K562 (cell line): Measurements from ENCODE around the gene PRDM2. TPM values are rescaled to one million over a fixed set of nuclear protein-coding genes. Genes with fewer than 3 reads are reported as not detected.

Experiments
- ATAC-seq: fragments of 200-7000 bp; cut with Tn5 transposase; 3 replicates; pipeline ENCODE4 v1.9.1; 2020; ENCODE audit warnings: moderate library complexity
- BruUV-seq: library from RNA; stranded (reverse); fragments of 400-500 nt; replicated peaks from 2 replicates; lab custom pipeline; 2021; lab: Mats Ljungman, UMichigan
- CTCF ChIA-PET: fragments of 300-600 bp; formaldehyde crosslinking; extraction: SDS; loops from one replicate; lab custom pipeline; 2021; ENCODE audit warnings: low intra/inter-chr PET ratio; lab: Yijun Ruan, JAX
- POLR2A ChIA-PET: fragments of 300-600, 350-650 bp; sonication (Branson Sonifier 250); formaldehyde crosslinking; extraction: SDS; loops from one replicate; lab custom pipeline; 2021; ENCODE audit warnings: antibody characterized with exemption, inconsistent platforms; lab: Yijun Ruan, JAX
- DNase-seq, 4 experiments: peaks; one replicate each; pipeline versions ENCODE4 v3.0.0 to v3.0.0-alpha.2; 2011 to 2018; ENCODE audit warnings: low spot score in 3 of 4, mixed read lengths in 3 of 4; ENCODE audit errors: extremely low read depth in 1 of 4
- FAIRE-seq: peaks from 2 replicates; lab custom pipeline; 2011; peaks lifted over from hg19 to GRCh38; lab: Jason Lieb, UNC
- H2AFZ ChIP-seq: 2 replicates; pipeline ENCODE4 v1.6.0; 2011; ENCODE audit warnings: low read depth, low read length, control low read depth, inconsistent platforms
- H3K27ac ChIP-seq: fragments of 200-600 bp; 3 replicates; pipeline ENCODE4 v1.8.0; 2011; ENCODE audit warnings: low read depth, mild to moderate bottlenecking, control low read depth, inconsistent platforms, low read length, moderate library complexity, mixed read lengths; ENCODE audit errors: extremely low read depth
- H3K27me3 ChIP-seq, 2 experiments: fragments of 300-600 bp in 1 of 2; 2 replicates in 1 of 2; 3 replicates in 1 of 2; pipeline versions ENCODE4 v1.6.0 to v1.8.0; 2011; ENCODE audit warnings: inconsistent platforms in 2 of 2, low read length in 2 of 2, mild to moderate bottlenecking in 1 of 2, mixed read lengths in 1 of 2, moderate library complexity in 1 of 2; ENCODE audit not compliant: control insufficient read depth in 2 of 2, insufficient read depth in 2 of 2
- H3K36me3 ChIP-seq: fragments of 300-600 bp; 3 replicates; pipeline ENCODE4 v1.8.0; 2011; ENCODE audit warnings: mild to moderate bottlenecking, low read length, inconsistent platforms; ENCODE audit not compliant: control insufficient read depth, insufficient read depth
- H3K4me1 ChIP-seq, 2 experiments: fragments of 200-600 bp in 1 of 2; replicated peaks in 1 of 2; 2 replicates in 1 of 2; 3 replicates in 1 of 2; pipeline versions ENCODE4 v1.5.1 to v1.8.0; 2011; ENCODE audit warnings: inconsistent platforms in 2 of 2, low read length in 2 of 2, mild to moderate bottlenecking in 1 of 2, mixed read lengths in 1 of 2, moderate library complexity in 1 of 2; ENCODE audit not compliant: control insufficient read depth in 2 of 2, insufficient read depth in 2 of 2
- H3K4me2 ChIP-seq: 2 replicates; pipeline ENCODE4 v1.6.1; 2011; ENCODE audit warnings: low read length, control low read depth, inconsistent platforms, mixed read lengths; ENCODE audit not compliant: insufficient read depth
- H3K4me3 ChIP-seq: fragments of 200-600 bp; sonication (generic), shearing (Covaris generic); 2 replicates; pipeline ENCODE4 v1.5.1; 2016; ENCODE audit warnings: control low read depth, inconsistent platforms
- H3K79me2 ChIP-seq: fragments of 200-600 bp; 3 replicates; pipeline ENCODE4 v1.8.0; 2011; ENCODE audit warnings: low read length, inconsistent platforms; ENCODE audit not compliant: control insufficient read depth, insufficient read depth
- H3K9ac ChIP-seq, 2 experiments: 2 replicates each; pipeline versions ENCODE4 v1.6.0 to v1.6.1; 2011; ENCODE audit warnings: low read depth in 2 of 2, low read length in 2 of 2, control low read depth in 1 of 2, inconsistent platforms in 1 of 2, mild to moderate bottlenecking in 1 of 2, mixed read lengths in 1 of 2; ENCODE audit not compliant: insufficient read depth in 1 of 2
- H3K9me1 ChIP-seq: one replicate; pipeline ENCODE4 v1.6.0; 2011; ENCODE audit warnings: inconsistent platforms, mild to moderate bottlenecking, low read length, moderate library complexity; ENCODE audit not compliant: control insufficient read depth, insufficient read depth
- H3K9me3 ChIP-seq: replicated peaks from 2 replicates; pipeline ENCODE4 v1.5.1; 2011; ENCODE audit warnings: low read depth, low read length, inconsistent platforms; ENCODE audit not compliant: control insufficient read depth, insufficient read depth
- H4K20me1 ChIP-seq: replicated peaks from 2 replicates; pipeline ENCODE4 v1.6.1; 2011; ENCODE audit warnings: low read length, inconsistent platforms, mixed read lengths; ENCODE audit not compliant: control insufficient read depth, insufficient read depth
- CXXC5 ChIP-seq: fragments of 250-450 bp; sonication (Bioruptor Pico); IDR thresholded peaks from 2 replicates; pipeline ENCODE4 v1.8.0; 2022; ENCODE audit warnings: inconsistent platforms, mild to moderate bottlenecking, moderate library complexity
- FOSL1 ChIP-seq: fragments of 200-800 bp; sonication (Bioruptor generic); conservative IDR thresholded peaks from 2 replicates; pipeline ENCODE4 v1.6.1; 2016; ENCODE audit warnings: missing genetic modification characterization, missing compliant biosample characterization
- GATAD2B ChIP-seq: fragments of 450-650 bp; IDR thresholded peaks from 2 replicates; pipeline ENCODE4 v1.6.1; 2017; ENCODE audit warnings: mild to moderate bottlenecking, borderline replicate concordance
- KDM4B ChIP-seq, 2 experiments: fragments of 450-650 bp in 1 of 2; sonication (generic) in 1 of 2; IDR thresholded peaks; 2 replicates each; pipeline ENCODE4 v1.6.1; 2016 to 2017; ENCODE audit warnings: borderline replicate concordance in 2 of 2, antibody characterized with exemption in 1 of 2, low read depth in 1 of 2, mild to moderate bottlenecking in 1 of 2
- RUNX1 ChIP-seq: sonication (generic); IDR thresholded peaks from 2 replicates; pipeline ENCODE4 v1.6.1; 2016; ENCODE audit warnings: antibody characterized with exemption, low read depth
- TAF9B ChIP-seq: fragments of 450-650 bp; IDR thresholded peaks from 2 replicates; pipeline ENCODE4 v1.6.1; 2018; ENCODE audit warnings: mild to moderate bottlenecking; ENCODE audit not compliant: partially characterized antibody
- ZNF134 ChIP-seq: fragments of 250-450 bp; sonication (Bioruptor Pico); conservative IDR thresholded peaks from 2 replicates; pipeline ENCODE4 v1.4.0; 2020
- ZNF165 ChIP-seq: fragments of 250-450 bp; sonication (Bioruptor Pico); IDR thresholded peaks from 2 replicates; pipeline ENCODE4 v1.4.0; 2020; ENCODE audit warnings: borderline replicate concordance
- ZNF324 ChIP-seq: fragments of 250-450 bp; sonication (Bioruptor Pico); IDR thresholded peaks from 2 replicates; pipeline ENCODE4 v1.4.0; 2020; ENCODE audit warnings: mild to moderate bottlenecking
- ZNF707 ChIP-seq: fragments of 250-450 bp; sonication (Bioruptor Pico); conservative IDR thresholded peaks from 2 replicates; pipeline ENCODE4 v1.8.0; 2022; ENCODE audit warnings: inconsistent platforms, mild to moderate bottlenecking, moderate library complexity
- WGBS: fragments of 100-300 bp; shearing (Covaris generic); methylation state at CpG from one replicate; pipeline ENCODE4 v1.1.6; 2016; ENCODE audit warnings: low coverage, mixed read lengths; ENCODE audit not compliant: insufficient coverage; ENCODE audit errors: missing lambda C conversion rate; 5-methylcytosine and 5-hydroxymethylcytosine counted together
- in situ Hi-C: fragments of 300-500 bp; cut with MboI; formaldehyde crosslinking; loops from 4 replicates; pipeline ENCODE4 v1.15.0; 2018; ENCODE audit warnings: inconsistent platforms, mixed read lengths
- intact Hi-C: fragments of 100-400 bp; cut with micrococcal nuclease; formaldehyde crosslinking; loops from 2 replicates; pipeline ENCODE4 v1.14.2; 2022
- polyA plus RNA-seq, 8 experiments: library from polyadenylated mRNA; depleted of rRNA in 4 of 8; stranded (reverse) in 5 of 8; unstranded in 3 of 8; fragments of >200 nt; fragmentation: Nextera tagmentation in 2 of 8; fragmentation: Illumina TruSeq in 1 of 8; extraction: Ambion mirVana in 2 of 8; extraction: Trizol in 1 of 8; gene quantifications; 2 replicates each; pipeline versions ENCODE4 v1.2.1 to v1.2.3, GENCODE V29; 2011 to 2014; ENCODE audit warnings: inconsistent platforms in 1 of 8, missing spikeins in 1 of 8
- total RNA-seq, 7 experiments: library from RNA; depleted of rRNA in 6 of 7; stranded (reverse); fragments of >200 nt in 6 of 7; fragmentation: Illumina TruSeq in 2 of 7; extraction: Trizol in 2 of 7; gene quantifications; 2 replicates each; pipeline versions ENCODE4 v1.2.1 to v1.2.3, GENCODE V29; 2011 to 2021; ENCODE audit warnings: low replicate concordance in 1 of 7
- TF ChIP-seq, protein P1 (sequence below): sonication (generic); formaldehyde crosslinking; IDR thresholded peaks from 2 replicates; pipeline ENCODE4 v1.8.1; 2022; ENCODE audit warnings: missing genetic modification reagents
- TF ChIP-seq, protein P2 (sequence below): sonication (generic); formaldehyde crosslinking; IDR thresholded peaks from 2 replicates; pipeline ENCODE4 v1.5.0; 2020; ENCODE audit warnings: missing genetic modification reagents

Gene PRDM2
- total and polyA plus RNA-seq, 9 of the 15 experiments (the other 6 are each of a cell fraction or from before 2014, with no cell fraction given), result 5.4 to 27.6 (median 12.5) TPM

- Histone ChIP-seq H3K4me2 (no peak overlapping the region), H3K9ac (no peak overlapping the region), H4K20me1 (no peaks in the 10 kb centered on the region; the same call in 1 of the 2 replicates), H3K4me3 (no peak overlapping the region), H3K36me3 (no peaks in the 10 kb centered on the region), H3K9me1 (no peaks in the 10 kb centered on the region), H3K4me1 (peaks cover 0 to 3% of the 10 kb centered on the region in 2 experiments; a peak in 2 of 5 replicates), H3K9me3 (no peaks in the 10 kb centered on the region), H3K27me3 (peaks cover 16 to 45% of the 10 kb centered on the region in 2 experiments; a peak in 4 of 5 replicates), H2AFZ (no peak overlapping the region), H3K27ac (no peak overlapping the region), H3K79me2 (no peaks in the 10 kb centered on the region)
- CTCF ChIA-PET, result no interaction called here
- intact Hi-C loops (no loop called here), in situ Hi-C loops (no loop called here)
- ATAC-seq (no peak), FAIRE-seq (no peak), DNase-seq (no peak)
- WGBS, result 10% methylated on average over 11 of the region's 11 CpGs
- no peak for TF ChIP-seq TAF9B
- TF ChIP-seq, protein P1, sequence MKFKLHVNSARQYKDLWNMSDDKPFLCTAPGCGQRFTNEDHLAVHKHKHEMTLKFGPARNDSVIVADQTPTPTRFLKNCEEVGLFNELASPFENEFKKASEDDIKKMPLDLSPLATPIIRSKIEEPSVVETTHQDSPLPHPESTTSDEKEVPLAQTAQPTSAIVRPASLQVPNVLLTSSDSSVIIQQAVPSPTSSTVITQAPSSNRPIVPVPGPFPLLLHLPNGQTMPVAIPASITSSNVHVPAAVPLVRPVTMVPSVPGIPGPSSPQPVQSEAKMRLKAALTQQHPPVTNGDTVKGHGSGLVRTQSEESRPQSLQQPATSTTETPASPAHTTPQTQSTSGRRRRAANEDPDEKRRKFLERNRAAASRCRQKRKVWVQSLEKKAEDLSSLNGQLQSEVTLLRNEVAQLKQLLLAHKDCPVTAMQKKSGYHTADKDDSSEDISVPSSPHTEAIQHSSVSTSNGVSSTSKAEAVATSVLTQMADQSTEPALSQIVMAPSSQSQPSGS (CRISPR knock-in tag), result no peak
- TF ChIP-seq ZNF134 (CRISPR knock-in tag), result no peak
- TF ChIP-seq, protein P2, sequence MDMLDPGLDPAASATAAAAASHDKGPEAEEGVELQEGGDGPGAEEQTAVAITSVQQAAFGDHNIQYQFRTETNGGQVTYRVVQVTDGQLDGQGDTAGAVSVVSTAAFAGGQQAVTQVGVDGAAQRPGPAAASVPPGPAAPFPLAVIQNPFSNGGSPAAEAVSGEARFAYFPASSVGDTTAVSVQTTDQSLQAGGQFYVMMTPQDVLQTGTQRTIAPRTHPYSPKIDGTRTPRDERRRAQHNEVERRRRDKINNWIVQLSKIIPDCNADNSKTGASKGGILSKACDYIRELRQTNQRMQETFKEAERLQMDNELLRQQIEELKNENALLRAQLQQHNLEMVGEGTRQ (CRISPR knock-in tag), result no peak
- TF ChIP-seq GATAD2B, result no peak
- no peak for TF ChIP-seq ZNF324
- no peak for TF ChIP-seq CXXC5
- TF ChIP-seq ZNF707 (CRISPR knock-in tag), result no peak
- TF ChIP-seq ZNF165 (CRISPR knock-in tag), result no peak
- TF ChIP-seq FOSL1, result no peak
- no peak for TF ChIP-seq KDM4B (IDR thresholded peaks at IDR 0.05; ENCODE audit: borderline replicate concordance in 2 of 2, low read depth in 1 of 2)
- TF ChIP-seq RUNX1, result no peak
- POLR2A ChIA-PET, result interaction anchor here (0.6 to 1.0 kb wide), 3 partner anchors 11 to 207 kb away, joined by 3 to 4 read pairs (median 3); no protein-coding TSS in a partner anchor
- no TSS peak for BruUV-seq
Observed at GRCh38 chr1:13823936-13824335, 123.9 kb downstream of the PRDM2 start.
